H9 (cell line): ENCODE measurements around the gene FBN2. TPM values are rescaled to one million over a fixed set of nuclear protein-coding genes. Genes with fewer than 3 reads are reported as not detected.

Source experiments
- DNase-seq: peaks from one replicate; pipeline ENCODE4 v3.0.0-alpha.2; 2017
- H2AFZ ChIP-seq: one replicate; pipeline ENCODE4 v1.6.1; 2013; ENCODE audit warnings: mild to moderate bottlenecking, low read length, control low read depth, moderate library complexity
- H2AK5ac ChIP-seq: 2 replicates; pipeline ENCODE4 v1.6.1; 2013; ENCODE audit warnings: low read length, control low read depth, mixed read lengths; ENCODE audit not compliant: insufficient read length
- H2BK120ac ChIP-seq: one replicate; pipeline ENCODE4 v1.6.1; 2013; ENCODE audit warnings: low read depth, mild to moderate bottlenecking, low read length, control low read depth, inconsistent platforms; ENCODE audit not compliant: poor library complexity, severe bottlenecking
- H2BK12ac ChIP-seq: 2 replicates; pipeline ENCODE4 v1.6.1; 2013; ENCODE audit warnings: low read length, control low read depth, mixed read lengths, low read depth; ENCODE audit not compliant: insufficient read length
- H2BK15ac ChIP-seq: 2 replicates; pipeline ENCODE4 v1.6.1; 2013; ENCODE audit warnings: low read depth, low read length, control low read depth
- H2BK20ac ChIP-seq: one replicate; pipeline ENCODE4 v1.6.1; 2013; ENCODE audit warnings: low read depth, mild to moderate bottlenecking, low read length, control low read depth, inconsistent platforms; ENCODE audit not compliant: poor library complexity, severe bottlenecking
- H2BK5ac ChIP-seq: 2 replicates; pipeline ENCODE4 v1.6.1; 2013; ENCODE audit warnings: low read length, control low read depth, mixed read lengths; ENCODE audit not compliant: insufficient read length
- H3K14ac ChIP-seq: 2 replicates; pipeline ENCODE4 v1.6.1; 2013; ENCODE audit warnings: low read length, control low read depth; ENCODE audit not compliant: insufficient read depth
- H3K18ac ChIP-seq: 2 replicates; pipeline ENCODE4 v1.6.1; 2013; ENCODE audit warnings: low read depth, mild to moderate bottlenecking, mixed read lengths, low read length, control low read depth; ENCODE audit not compliant: insufficient read length
- H3K23ac ChIP-seq: 2 replicates; pipeline ENCODE4 v1.6.1; 2013; ENCODE audit warnings: low read length, control low read depth, mixed read lengths, low read depth; ENCODE audit not compliant: insufficient read length
- H3K23me2 ChIP-seq: 2 replicates; pipeline ENCODE4 v1.6.1; 2013; ENCODE audit warnings: low read depth, mild to moderate bottlenecking, mixed read lengths, low read length, control low read depth; ENCODE audit not compliant: insufficient read length, poor library complexity, severe bottlenecking
- H3K27ac ChIP-seq: 2 replicates; pipeline ENCODE4 v1.5.1; 2013; ENCODE audit warnings: low read length, control low read depth, mixed read lengths, low read depth; ENCODE audit not compliant: insufficient read length
- H3K27me3 ChIP-seq: 2 replicates; pipeline ENCODE4 v1.6.1; 2013; ENCODE audit warnings: low read length, control low read depth, inconsistent platforms; ENCODE audit not compliant: insufficient read depth
- H3K4ac ChIP-seq: 2 replicates; pipeline ENCODE4 v1.6.1; 2013; ENCODE audit warnings: low read depth, mild to moderate bottlenecking, control low read depth, inconsistent platforms, low read length, moderate library complexity
- H3K4me1 ChIP-seq: 2 replicates; pipeline ENCODE4 v1.6.1; 2013; ENCODE audit warnings: low read length, control low read depth, inconsistent platforms; ENCODE audit not compliant: insufficient read depth
- H3K4me2 ChIP-seq: 2 replicates; pipeline ENCODE4 v1.6.1; 2013; ENCODE audit warnings: low read length, control low read depth, mixed read lengths; ENCODE audit not compliant: insufficient read length, insufficient read depth
- H3K56ac ChIP-seq: 2 replicates; pipeline ENCODE4 v1.6.1; 2013; ENCODE audit warnings: low read depth, mild to moderate bottlenecking, mixed read lengths, low read length, control low read depth; ENCODE audit not compliant: insufficient read length
- H3K79me1 ChIP-seq: 2 replicates; pipeline ENCODE4 v1.6.1; 2013; ENCODE audit warnings: low read depth, mild to moderate bottlenecking, moderate library complexity, low read length, control low read depth, inconsistent platforms; ENCODE audit not compliant: insufficient read depth, poor library complexity, severe bottlenecking
- H3K79me2 ChIP-seq: 2 replicates; pipeline ENCODE4 v1.6.1; 2013; ENCODE audit warnings: low read length, control low read depth, inconsistent platforms; ENCODE audit not compliant: insufficient read depth
- H3K9ac ChIP-seq: 2 replicates; pipeline ENCODE4 v1.6.1; 2013; ENCODE audit warnings: low read length, control low read depth, mixed read lengths; ENCODE audit not compliant: insufficient read length; ENCODE audit errors: extremely low read depth
- H3K9me3 ChIP-seq: one replicate; pipeline ENCODE4 v1.6.1; 2013; ENCODE audit warnings: low read depth, low read length, inconsistent platforms; ENCODE audit not compliant: control insufficient read depth
- H3T11ph ChIP-seq: one replicate; pipeline ENCODE4 v1.6.1; 2013; ENCODE audit warnings: mild to moderate bottlenecking, low read length, control low read depth, inconsistent platforms
- H4K20me1 ChIP-seq: one replicate; pipeline ENCODE4 v1.6.1; 2013; ENCODE audit not compliant: control insufficient read depth, insufficient read length, insufficient read depth
- H4K5ac ChIP-seq: 2 replicates; pipeline ENCODE4 v1.6.1; 2013; ENCODE audit warnings: low read depth, mild to moderate bottlenecking, mixed read lengths, low read length, control low read depth; ENCODE audit not compliant: insufficient read length
- H4K8ac ChIP-seq: replicated peaks from 2 replicates; pipeline ENCODE4 v1.6.1; 2013; ENCODE audit warnings: low read length, control low read depth, mixed read lengths, low read depth; ENCODE audit not compliant: insufficient read length
- H4K91ac ChIP-seq: 2 replicates; pipeline ENCODE4 v1.6.1; 2013; ENCODE audit warnings: low read depth, mild to moderate bottlenecking, moderate library complexity, mixed read lengths, low read length, control low read depth; ENCODE audit not compliant: insufficient read length
- H3K27ac Mint-ChIP-seq, 3 experiments: 2 replicates in 2 of 3; 3 replicates in 1 of 3; pipeline ENCODE4 v1.8.0; 2020 to 2021; ENCODE audit warnings: mixed read lengths in 3 of 3, mild to moderate bottlenecking in 1 of 3, moderate library complexity in 1 of 3
- H3K27me3 Mint-ChIP-seq: 2 replicates; pipeline ENCODE4 v1.8.0; 2021; ENCODE audit warnings: low read depth, mild to moderate bottlenecking, moderate library complexity, mixed read lengths
- H3K36me3 Mint-ChIP-seq, 3 experiments: 2 replicates in 2 of 3; 3 replicates in 1 of 3; pipeline ENCODE4 v1.8.0; 2020 to 2021; ENCODE audit warnings: low read depth in 3 of 3, mixed read lengths in 3 of 3; ENCODE audit not compliant: insufficient read depth in 1 of 3
- H3K4me1 Mint-ChIP-seq, 2 experiments: 2 replicates each; pipeline ENCODE4 v1.8.0; 2020; ENCODE audit warnings: mixed read lengths in 2 of 2
- H3K4me3 Mint-ChIP-seq, 2 experiments: 2 replicates in 1 of 2; 3 replicates in 1 of 2; pipeline ENCODE4 v1.8.0; 2020 to 2021; ENCODE audit warnings: mild to moderate bottlenecking in 2 of 2, mixed read lengths in 2 of 2, moderate library complexity in 1 of 2
- H3K9me3 Mint-ChIP-seq, 2 experiments: 2 replicates in 1 of 2; 3 replicates in 1 of 2; pipeline ENCODE4 v1.8.0; 2020; ENCODE audit warnings: mild to moderate bottlenecking in 2 of 2, mixed read lengths in 2 of 2, moderate library complexity in 1 of 2
- WGBS: extraction: QIAGEN DNeasy Blood & Tissue Kit; methylation state at CpG from one replicate; pipeline ENCODE4 v1.1.7; 2013; ENCODE audit warnings: missing lambda C conversion rate, low lambda C conversion rate, mixed read lengths; ENCODE audit not compliant: insufficient read length; ENCODE audit errors: extremely low coverage; 5-methylcytosine and 5-hydroxymethylcytosine counted together
- total RNA-seq: library from RNA; stranded (reverse); gene quantifications from 2 replicates; pipeline ENCODE4 v1.2.1, GENCODE V29; 2021
- TF ChIP-seq, protein P1 (sequence below): fragments of 200-600 bp; sonication (generic); conservative IDR thresholded peaks from 3 replicates; pipeline ENCODE4 v1.8.0; 2021; ENCODE audit warnings: antibody characterized with exemption, mild to moderate bottlenecking

The FBN2 gene
- total RNA-seq, 1 experiment from 2014 or later: 8.3 TPM

DNA sequence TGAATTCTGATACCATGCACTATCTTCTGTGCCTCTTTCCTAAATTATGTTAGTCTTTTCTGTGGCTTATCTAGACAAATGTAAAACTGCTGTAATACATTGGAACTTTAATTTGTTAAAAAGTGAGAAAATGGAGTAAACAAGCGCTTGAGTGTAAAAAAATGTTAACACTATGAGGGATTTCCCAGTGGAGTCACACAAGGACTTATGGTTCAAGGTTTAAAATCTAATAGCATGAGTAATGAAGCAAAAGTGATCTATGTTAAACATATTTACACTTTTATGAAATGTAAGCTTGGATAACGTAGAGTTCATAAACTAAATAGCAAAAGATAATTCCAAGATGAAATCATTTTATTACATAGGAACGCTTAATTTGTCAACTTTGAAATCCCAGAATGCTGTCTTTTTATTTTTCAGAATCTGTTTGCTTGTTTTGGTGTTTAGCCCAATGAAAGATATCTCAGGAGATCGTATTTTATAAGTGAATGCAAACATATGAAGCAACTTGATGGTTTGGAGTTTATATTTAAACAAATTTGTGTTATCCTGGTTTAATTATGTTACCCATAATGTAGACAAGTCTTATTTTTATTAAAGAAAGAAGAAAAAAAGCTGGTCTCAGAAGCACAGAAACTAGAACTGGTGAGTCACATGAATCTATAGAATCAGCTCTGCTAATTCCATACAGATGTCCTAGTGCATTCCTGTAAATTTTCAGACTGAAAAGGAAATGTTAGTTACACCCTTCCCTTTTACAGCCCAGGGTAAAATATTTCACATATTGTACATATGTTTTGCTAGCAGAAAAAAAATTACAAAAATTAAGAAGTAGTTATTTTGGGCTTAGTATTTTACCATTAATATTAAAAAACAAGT lies 34.2 kb upstream of the FBN2 start:
- Histone ChIP-seq H3T11ph (no peak overlapping the region), H4K5ac (no peak overlapping the region), H3K4me1 (no peaks in the 10 kb centered on the region), H3K79me1 (no peaks in the 10 kb centered on the region), H3K27me3 (no peaks in the 10 kb centered on the region), H4K91ac (no peak overlapping the region), H2AFZ (no peak overlapping the region), H2BK15ac (no peak overlapping the region), H3K18ac (no peak overlapping the region), H2BK120ac (no peak overlapping the region), H3K23me2 (no peaks in the 10 kb centered on the region), H2AK5ac (no peak overlapping the region), H2BK12ac (no peak overlapping the region), H3K79me2 (no peaks in the 10 kb centered on the region), H3K4ac (no peak overlapping the region), H2BK20ac (no peak overlapping the region), H3K4me2 (no peak overlapping the region), H2BK5ac (no peak overlapping the region), H3K9ac (no peak overlapping the region), H3K56ac (no peak overlapping the region), H3K9me3 (no peaks in the 10 kb centered on the region), H3K27ac (no peak overlapping the region), H4K20me1 (no peaks in the 10 kb centered on the region), H3K14ac (no peak overlapping the region), H4K8ac (no peak overlapping the region), H3K23ac (no peak overlapping the region)
- no peak for DNase-seq
- Mint-ChIP-seq H3K9me3 (peaks cover 0 to 3% of the 10 kb centered on the region in 2 experiments; a peak in 1 of 5 replicates), H3K4me1 (peaks cover 5% of the 10 kb centered on the region in 2 experiments; a peak in 3 of 4 replicates), H3K4me3 (no peak overlapping the region), H3K36me3 (no peaks in the 10 kb centered on the region; a peak in 1 of 7 replicates), H3K27me3 (no peaks in the 10 kb centered on the region), H3K27ac (no peak overlapping the region)
- no CpG with 5 or more reads among the region's 4 CpGs for WGBS
- TF ChIP-seq, protein P1, sequence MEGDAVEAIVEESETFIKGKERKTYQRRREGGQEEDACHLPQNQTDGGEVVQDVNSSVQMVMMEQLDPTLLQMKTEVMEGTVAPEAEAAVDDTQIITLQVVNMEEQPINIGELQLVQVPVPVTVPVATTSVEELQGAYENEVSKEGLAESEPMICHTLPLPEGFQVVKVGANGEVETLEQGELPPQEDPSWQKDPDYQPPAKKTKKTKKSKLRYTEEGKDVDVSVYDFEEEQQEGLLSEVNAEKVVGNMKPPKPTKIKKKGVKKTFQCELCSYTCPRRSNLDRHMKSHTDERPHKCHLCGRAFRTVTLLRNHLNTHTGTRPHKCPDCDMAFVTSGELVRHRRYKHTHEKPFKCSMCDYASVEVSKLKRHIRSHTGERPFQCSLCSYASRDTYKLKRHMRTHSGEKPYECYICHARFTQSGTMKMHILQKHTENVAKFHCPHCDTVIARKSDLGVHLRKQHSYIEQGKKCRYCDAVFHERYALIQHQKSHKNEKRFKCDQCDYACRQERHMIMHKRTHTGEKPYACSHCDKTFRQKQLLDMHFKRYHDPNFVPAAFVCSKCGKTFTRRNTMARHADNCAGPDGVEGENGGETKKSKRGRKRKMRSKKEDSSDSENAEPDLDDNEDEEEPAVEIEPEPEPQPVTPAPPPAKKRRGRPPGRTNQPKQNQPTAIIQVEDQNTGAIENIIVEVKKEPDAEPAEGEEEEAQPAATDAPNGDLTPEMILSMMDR: no peak
